WTC11 (cell line): Measurements from ENCODE around the gene HDAC9.

Experiments used
- CTCF ChIP-seq: fragments of 200-600 bp; IDR thresholded peaks from 2 replicates; pipeline ENCODE4 v1.8.0; 2022; ENCODE audit warnings: antibody characterized with exemption
- NR1H2 ChIP-seq: sonication (generic); formaldehyde crosslinking; IDR thresholded peaks from 2 replicates; pipeline ENCODE4 v1.9.0; 2021; ENCODE audit warnings: mild to moderate bottlenecking, moderate library complexity, missing genetic modification reagents

- TF ChIP-seq NR1H2 (CRISPR knock-in tag) (no peak), CTCF (no peak)
These were observed 348.4 kb downstream of the HDAC9 start for GRCh38 chr7:18843979-18844378.
